ENCODE measurements around the gene NFKBIA.
"Not testable (repeated sequence)": the region's sequence is repeated elsewhere in the genome, so short reads cannot be mapped to it uniquely, and the experiment has no call there.

The NFKBIA gene

DNA sequence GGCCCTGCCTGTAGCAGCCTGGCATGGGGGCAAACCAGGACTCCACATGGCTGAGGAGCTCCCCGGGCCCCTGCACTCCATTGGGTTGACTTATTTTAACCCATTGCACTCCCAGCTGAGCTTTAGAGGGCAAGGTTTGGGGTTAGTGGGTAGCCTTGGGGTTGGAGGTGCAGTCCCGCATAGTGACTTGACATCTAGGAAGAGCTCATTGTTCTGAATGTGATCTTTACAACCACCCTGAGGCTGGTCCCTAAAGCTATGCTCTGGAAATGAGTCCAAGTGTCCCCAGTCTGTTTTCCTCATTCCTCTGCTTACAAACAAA, 36.4 kb downstream of the NFKBIA start:
- H3K27ac ChIP-seq (ENCODE audit: low read depth, low read length), result no peak overlapping the region

DNA sequence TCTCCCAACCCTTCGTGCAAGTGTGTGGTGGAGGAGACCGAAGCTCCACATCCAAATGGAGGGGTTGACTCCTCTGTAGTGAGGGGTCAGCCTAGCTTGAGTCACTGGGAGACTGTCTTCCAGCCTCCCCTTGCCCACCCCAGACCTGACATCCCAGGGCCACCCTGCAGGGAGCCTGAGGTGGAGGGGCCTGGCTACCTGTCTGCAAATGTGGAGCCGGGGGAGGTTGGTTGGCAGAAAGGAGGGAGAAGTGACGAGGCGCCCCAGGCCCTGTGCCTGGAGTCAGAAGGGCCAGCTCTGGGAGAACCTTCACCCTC, 37.5 kb downstream of the NFKBIA start:
- Histone ChIP-seq H3K27ac (ENCODE audit: low read depth, low read length) (no peak overlapping the region), H3K9ac (ENCODE audit: low read length) (no peak overlapping the region), H3K4me3 (ENCODE audit: low read length) (no peak overlapping the region), H3K4me1 (ENCODE audit: control insufficient read depth, insufficient read depth, low read length) (peaks cover 3% of the 10 kb centered on the region), H3K36me3 (ENCODE audit: control insufficient read depth, insufficient read depth, low read length) (no peaks in the 10 kb centered on the region), H3K27me3 (ENCODE audit: control insufficient read depth, insufficient read depth, low read length) (no peaks in the 10 kb centered on the region)

More for the DNA sequence above, 36.4 kb downstream of the NFKBIA start:
- peaks cover 3% of the 10 kb centered on the region for H3K4me1 ChIP-seq (ENCODE audit: control insufficient read depth, insufficient read depth, low read length)
- no peak overlapping the region for H3K9ac ChIP-seq (ENCODE audit: low read length)
- H3K27me3 ChIP-seq (ENCODE audit: control insufficient read depth, insufficient read depth, low read length), result no peaks in the 10 kb centered on the region
- H3K36me3 ChIP-seq (ENCODE audit: control insufficient read depth, insufficient read depth, low read length), result no peaks in the 10 kb centered on the region
- no peak overlapping the region for H3K4me3 ChIP-seq (ENCODE audit: low read length)

DNA sequence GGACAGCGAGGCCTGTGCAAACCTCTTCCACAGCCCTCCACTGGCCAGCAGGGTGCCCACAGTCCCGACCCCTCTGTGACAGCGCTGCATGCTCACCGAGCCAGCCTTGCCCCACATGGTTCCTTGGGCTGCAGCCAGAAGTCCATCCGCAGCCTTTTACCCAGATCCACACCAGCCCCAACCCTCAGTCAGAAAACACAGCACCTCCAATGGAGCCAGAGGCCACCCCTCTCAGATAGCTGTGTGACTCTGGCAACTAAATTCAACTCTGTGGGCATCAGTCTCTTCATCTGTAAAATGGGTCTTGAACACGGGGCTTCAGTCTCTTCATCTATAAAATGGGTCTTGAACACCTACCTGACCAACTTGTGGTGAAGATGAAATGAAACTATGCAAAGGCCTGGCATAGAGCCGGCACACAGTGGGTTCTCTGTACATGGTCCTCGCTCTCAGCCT, 38.0 kb downstream of the NFKBIA start:
- no peak overlapping the region for H3K9ac ChIP-seq (ENCODE audit: low read length)
- no peaks in the 10 kb centered on the region for H3K36me3 ChIP-seq (ENCODE audit: control insufficient read depth, insufficient read depth, low read length)
- H3K4me1 ChIP-seq (ENCODE audit: control insufficient read depth, insufficient read depth, low read length), result peaks cover 3% of the 10 kb centered on the region
- no peak overlapping the region for H3K4me3 ChIP-seq (ENCODE audit: low read length)
- H3K27ac ChIP-seq (ENCODE audit: low read depth, low read length), result no peak overlapping the region
- no peaks in the 10 kb centered on the region for H3K27me3 ChIP-seq (ENCODE audit: control insufficient read depth, insufficient read depth, low read length)

DNA sequence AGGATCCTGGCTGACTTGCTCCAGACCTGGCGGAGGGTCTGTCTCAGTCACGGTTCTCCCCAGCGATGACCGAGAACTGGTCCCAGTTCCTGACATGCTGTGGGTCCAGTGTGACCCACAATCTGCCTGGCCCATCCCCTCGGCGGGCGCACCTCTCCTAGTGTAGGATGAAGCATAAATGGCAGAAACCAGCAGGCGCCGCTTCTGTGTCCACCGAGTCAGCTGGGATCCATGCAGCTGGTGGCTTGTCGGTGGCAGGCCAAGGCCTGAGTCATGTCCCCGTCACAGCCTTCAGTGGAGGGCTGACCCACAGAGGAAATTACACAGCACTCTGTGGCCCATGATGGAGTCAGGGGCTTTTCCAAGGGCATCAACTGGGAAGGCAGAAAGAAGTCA, 38.5 kb downstream of the NFKBIA start:
- Histone ChIP-seq H3K4me1 (ENCODE audit: control insufficient read depth, insufficient read depth, low read length) (peaks cover 3% of the 10 kb centered on the region), H3K9ac (ENCODE audit: low read length) (no peak overlapping the region), H3K27me3 (ENCODE audit: control insufficient read depth, insufficient read depth, low read length) (no peaks in the 10 kb centered on the region), H3K4me3 (ENCODE audit: low read length) (no peak overlapping the region), H3K36me3 (ENCODE audit: control insufficient read depth, insufficient read depth, low read length) (no peaks in the 10 kb centered on the region), H3K27ac (ENCODE audit: low read depth, low read length) (peak overlapping the region; percentile 65)

DNA sequence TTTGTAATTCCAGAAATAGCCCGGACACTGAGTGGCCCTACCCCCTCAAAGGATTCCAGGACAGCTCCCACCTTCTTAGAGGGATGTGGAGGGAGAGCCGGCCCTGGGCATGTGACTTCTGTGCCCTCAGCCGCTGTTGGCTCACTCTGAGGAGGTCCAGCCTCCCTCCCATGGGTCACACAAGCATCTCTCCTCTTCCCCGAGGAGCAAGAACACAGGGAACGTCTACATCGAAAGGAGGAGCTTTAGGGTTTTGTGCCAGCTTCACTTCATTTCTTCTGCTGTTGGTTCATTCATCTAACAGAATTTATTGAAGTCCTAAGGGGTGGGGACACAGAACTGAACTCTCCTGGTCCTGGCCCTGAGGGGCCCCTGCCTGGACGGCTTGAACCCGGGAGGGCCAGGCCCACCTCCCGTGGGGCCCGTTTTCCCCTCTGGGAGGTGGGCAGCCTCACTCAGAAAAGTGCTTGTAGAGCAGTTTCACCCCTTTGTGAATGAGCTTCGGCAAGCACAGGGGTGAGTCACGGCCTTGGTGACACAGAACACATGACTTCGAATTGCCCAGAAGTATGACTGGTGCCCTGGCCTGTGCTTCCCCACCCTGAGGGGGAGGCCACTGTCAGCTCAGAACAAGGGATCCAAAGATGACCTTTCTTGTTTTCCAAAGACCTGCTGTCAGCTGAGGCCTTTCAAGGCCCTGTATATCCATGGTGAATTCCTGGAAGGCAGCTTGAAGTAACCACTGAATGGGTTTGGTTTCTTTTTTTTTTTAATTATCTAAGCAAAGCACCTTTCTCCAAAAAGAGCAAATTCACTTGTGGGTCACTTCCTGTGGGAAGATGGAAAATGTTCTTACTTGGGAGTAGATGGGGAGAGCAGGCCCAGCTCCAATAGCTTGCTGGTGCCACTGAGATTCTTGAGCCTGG, 39.2 kb downstream of the NFKBIA start:
- H3K4me1 ChIP-seq (ENCODE audit: control insufficient read depth, insufficient read depth, low read length), result peaks cover 3% of the 10 kb centered on the region
- no peak overlapping the region for H3K9ac ChIP-seq (ENCODE audit: low read length)
- H3K27ac ChIP-seq (ENCODE audit: low read depth, low read length), result peak overlapping the region; percentile 65
- H3K36me3 ChIP-seq (ENCODE audit: control insufficient read depth, insufficient read depth, low read length), result no peaks in the 10 kb centered on the region
- no peaks in the 10 kb centered on the region for H3K27me3 ChIP-seq (ENCODE audit: control insufficient read depth, insufficient read depth, low read length)
- no peak overlapping the region for H3K4me3 ChIP-seq (ENCODE audit: low read length)

DNA sequence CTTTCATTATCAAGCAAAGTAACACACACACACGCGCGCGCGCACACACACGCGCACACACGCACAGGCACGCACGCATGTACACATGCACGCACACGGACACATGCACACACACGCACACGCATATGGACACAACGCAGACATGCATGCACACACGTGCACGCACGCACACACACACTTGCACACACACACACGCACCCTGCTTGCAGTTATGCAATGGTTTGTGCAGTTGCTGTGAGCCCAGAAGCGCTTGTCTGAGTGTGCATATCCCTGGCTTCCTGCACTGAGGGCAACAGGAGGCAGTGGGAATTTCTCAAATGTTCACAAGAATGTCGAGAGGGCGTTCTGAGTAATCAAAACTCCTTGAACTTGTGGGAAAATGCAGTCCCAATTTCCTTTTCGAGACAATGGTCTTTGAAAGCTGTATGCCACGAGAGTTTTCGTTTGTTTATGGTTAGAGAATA, 41.6 kb downstream of the NFKBIA start:
- Histone ChIP-seq H3K4me3 (ENCODE audit: low read length) (no peak overlapping the region), H3K4me1 (ENCODE audit: control insufficient read depth, insufficient read depth, low read length) (peaks cover 3% of the 10 kb centered on the region), H3K9ac (ENCODE audit: low read length) (no peak overlapping the region), H3K27ac (ENCODE audit: low read depth, low read length) (no peak overlapping the region), H3K36me3 (ENCODE audit: control insufficient read depth, insufficient read depth, low read length) (no peaks in the 10 kb centered on the region), H3K27me3 (ENCODE audit: control insufficient read depth, insufficient read depth, low read length) (no peaks in the 10 kb centered on the region)

DNA sequence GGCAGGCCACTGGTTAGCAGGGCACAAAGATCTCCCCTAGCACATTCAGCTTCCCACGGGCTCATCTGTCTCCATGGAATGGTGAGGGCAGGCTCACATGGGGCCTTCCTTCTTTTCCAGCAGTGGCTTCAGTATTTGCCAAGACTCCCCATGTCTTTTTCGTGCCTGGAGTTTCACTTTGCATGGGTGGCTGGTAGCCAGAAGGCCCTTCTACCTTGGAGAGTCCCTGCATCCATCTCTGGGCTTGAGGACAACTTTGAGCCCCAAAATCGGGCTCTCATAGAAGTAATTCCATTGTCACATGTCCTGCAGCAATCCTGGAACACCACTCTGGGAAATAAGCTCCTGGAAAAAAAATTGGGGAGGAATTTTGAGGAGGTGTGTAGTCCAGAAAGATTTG, 42.1 kb downstream of the NFKBIA start:
- H3K4me1 ChIP-seq (ENCODE audit: control insufficient read depth, insufficient read depth, low read length), result no peaks in the 10 kb centered on the region
- no peak overlapping the region for H3K4me3 ChIP-seq (ENCODE audit: low read length)
- no peak overlapping the region for H3K9ac ChIP-seq (ENCODE audit: low read length)
- H3K27me3 ChIP-seq (ENCODE audit: control insufficient read depth, insufficient read depth, low read length), result no peaks in the 10 kb centered on the region
- no peak overlapping the region for H3K27ac ChIP-seq (ENCODE audit: low read depth, low read length)
- no peaks in the 10 kb centered on the region for H3K36me3 ChIP-seq (ENCODE audit: control insufficient read depth, insufficient read depth, low read length)

DNA sequence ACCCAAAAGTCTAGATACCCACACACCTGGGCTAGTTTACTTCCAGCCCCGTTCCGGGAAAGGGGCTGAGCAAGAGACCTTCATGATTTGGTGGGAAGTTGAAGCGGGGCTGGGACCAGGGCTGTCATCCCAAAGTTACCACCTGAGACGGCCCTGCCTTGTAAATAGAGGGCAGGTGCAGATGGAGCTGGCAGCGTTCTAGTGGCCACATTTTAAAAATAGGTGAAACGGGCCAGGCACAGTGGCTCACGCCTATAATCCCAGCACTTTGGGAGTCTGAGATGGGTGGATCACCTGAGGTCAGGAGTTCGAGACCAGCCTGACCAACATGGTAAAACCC, 43.4 kb downstream of the NFKBIA start:
- Histone ChIP-seq H3K27ac (ENCODE audit: low read depth, low read length) (no peak overlapping the region), H3K4me1 (ENCODE audit: control insufficient read depth, insufficient read depth, low read length) (no peaks in the 10 kb centered on the region), H3K9ac (ENCODE audit: low read length) (no peak overlapping the region), H3K27me3 (ENCODE audit: control insufficient read depth, insufficient read depth, low read length) (no peaks in the 10 kb centered on the region), H3K4me3 (ENCODE audit: low read length) (no peak overlapping the region), H3K36me3 (ENCODE audit: control insufficient read depth, insufficient read depth, low read length) (no peaks in the 10 kb centered on the region)

DNA sequence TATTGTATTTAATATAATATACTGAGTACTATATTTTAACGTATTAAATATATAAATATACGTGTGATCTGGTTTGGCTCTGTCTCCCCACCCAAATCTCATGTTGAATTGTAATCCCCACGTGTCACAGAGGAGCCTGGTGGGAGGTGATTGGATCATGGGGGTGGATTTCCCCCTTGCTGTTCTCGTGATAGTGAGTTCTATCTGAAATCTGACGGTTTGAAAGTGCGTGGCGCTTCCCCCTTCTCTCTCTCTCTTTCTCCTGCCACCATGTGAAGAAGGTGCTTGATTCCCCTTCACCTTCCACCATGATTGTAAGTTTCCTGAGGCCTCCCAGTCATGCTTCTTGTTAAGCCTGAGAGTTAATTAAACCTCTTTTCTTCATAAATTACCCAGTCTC, 44.9 kb downstream of the NFKBIA start:
- not testable (repeated sequence) for H3K9ac ChIP-seq (ENCODE audit: low read length); H3K4me3 ChIP-seq (ENCODE audit: low read length); H3K4me1 ChIP-seq (ENCODE audit: control insufficient read depth, insufficient read depth, low read length); H3K27ac ChIP-seq (ENCODE audit: low read depth, low read length); H3K36me3 ChIP-seq (ENCODE audit: control insufficient read depth, insufficient read depth, low read length); H3K27me3 ChIP-seq (ENCODE audit: control insufficient read depth, insufficient read depth, low read length)

DNA sequence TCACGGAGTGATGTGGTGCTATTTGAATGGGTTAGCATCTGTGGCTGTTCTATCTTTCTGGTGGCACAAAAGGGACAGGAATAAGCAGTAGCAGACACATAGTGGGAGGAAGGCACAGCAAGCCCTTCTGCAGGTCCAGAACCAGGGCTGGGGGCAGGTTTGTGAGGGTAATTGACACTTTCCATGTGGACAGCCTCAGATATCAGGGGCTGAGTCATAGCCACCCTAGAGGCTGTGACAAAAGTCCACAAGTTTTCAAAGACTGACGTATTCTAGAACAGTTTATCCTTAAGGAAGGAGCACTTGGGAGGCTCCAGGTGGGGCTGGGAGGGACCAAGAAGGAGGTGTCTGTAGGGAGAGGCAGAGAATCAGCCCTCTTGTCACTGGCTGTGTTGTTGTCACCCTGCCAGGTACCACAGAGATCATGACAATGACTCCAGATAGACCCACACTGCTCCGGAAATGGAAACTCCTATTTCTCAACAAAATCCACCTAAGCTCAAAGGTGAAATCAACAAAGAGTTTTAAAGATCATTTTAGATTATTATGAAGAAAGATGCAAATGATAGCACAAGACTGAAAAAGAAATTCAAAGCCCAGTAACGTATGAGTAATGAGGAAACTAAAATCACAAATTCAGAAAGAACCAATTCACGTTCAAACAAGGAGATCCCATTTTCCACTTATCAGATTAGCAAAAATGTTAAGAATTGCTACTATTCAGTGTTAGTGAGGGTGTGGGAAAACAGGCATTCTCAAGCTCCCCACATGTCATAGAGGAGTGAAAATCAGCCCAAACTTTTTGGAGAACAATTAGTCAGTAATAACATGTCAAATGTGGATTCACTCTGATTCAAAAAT, 48.3 kb downstream of the NFKBIA start:
- no peak overlapping the region for H3K9ac ChIP-seq (ENCODE audit: low read length)
- H3K27ac ChIP-seq (ENCODE audit: low read depth, low read length), result no peak overlapping the region
- H3K27me3 ChIP-seq (ENCODE audit: control insufficient read depth, insufficient read depth, low read length), result no peaks in the 10 kb centered on the region
- H3K4me3 ChIP-seq (ENCODE audit: low read length), result no peak overlapping the region
- no peaks in the 10 kb centered on the region for H3K36me3 ChIP-seq (ENCODE audit: control insufficient read depth, insufficient read depth, low read length)
- no peaks in the 10 kb centered on the region for H3K4me1 ChIP-seq (ENCODE audit: control insufficient read depth, insufficient read depth, low read length)

DNA sequence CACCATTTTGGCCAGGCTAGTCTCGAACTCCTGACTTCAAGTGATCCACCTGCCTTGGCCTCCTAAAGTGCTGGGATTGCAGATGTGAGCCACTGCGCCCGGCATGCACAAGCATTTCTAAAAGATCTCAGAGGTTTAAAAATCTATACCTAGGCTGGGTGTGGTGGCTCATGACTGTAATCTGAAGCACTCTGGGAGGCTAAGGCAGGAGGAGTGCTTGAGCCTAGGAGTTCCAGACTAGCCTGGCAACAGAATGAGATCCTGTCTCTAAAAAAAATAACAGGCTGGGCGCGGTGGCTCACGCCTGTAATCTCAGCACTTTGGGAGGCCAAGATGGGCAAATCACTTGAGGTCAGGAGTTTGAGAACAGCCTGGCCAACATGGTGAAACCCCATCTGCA, 49.3 kb downstream of the NFKBIA start:
- H3K9ac ChIP-seq (ENCODE audit: low read length); H3K27me3 ChIP-seq (ENCODE audit: control insufficient read depth, insufficient read depth, low read length); H3K4me3 ChIP-seq (ENCODE audit: low read length); H3K4me1 ChIP-seq (ENCODE audit: control insufficient read depth, insufficient read depth, low read length); H3K36me3 ChIP-seq (ENCODE audit: control insufficient read depth, insufficient read depth, low read length); H3K27ac ChIP-seq (ENCODE audit: low read depth, low read length): not testable (repeated sequence)

DNA sequence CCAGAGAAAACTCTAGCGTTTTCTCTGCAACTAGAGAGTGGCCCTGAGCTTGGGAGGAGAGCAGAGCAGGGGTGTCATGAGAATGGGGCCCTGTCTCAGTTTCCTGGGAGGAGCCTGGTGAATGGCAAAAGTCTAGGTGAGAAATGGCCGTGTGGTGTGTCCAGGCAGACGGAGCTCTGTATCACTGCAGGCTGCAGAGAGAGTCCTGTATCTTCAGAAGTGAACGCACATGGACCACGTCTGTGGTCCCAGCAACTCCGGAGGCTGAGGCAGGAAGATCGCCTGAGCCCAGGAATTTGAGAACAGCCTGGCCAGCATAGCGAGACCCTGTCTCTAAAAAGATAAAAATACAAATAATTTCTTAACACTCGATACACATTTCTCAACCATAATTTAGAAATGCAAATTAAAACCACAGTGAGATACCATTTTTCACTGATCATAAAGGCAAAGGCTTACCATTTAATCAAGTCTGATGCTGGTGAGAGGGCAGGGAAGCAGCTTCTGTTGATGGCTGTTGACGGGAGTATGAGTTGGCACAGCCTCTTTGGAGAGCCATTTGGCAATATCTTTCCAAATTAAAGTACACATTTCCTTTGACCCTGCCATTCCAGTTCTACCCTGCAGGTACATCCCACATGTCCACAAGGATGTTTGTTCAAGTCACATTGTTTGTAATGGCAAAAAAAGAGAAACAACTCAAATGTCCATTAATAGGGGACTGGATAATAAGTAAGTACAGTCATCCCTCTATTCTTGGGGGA, 51.0 kb downstream of the NFKBIA start:
- no peaks in the 10 kb centered on the region for H3K36me3 ChIP-seq (ENCODE audit: control insufficient read depth, insufficient read depth, low read length)
- H3K4me3 ChIP-seq (ENCODE audit: low read length), result no peak overlapping the region
- no peak overlapping the region for H3K9ac ChIP-seq (ENCODE audit: low read length)
- H3K27ac ChIP-seq (ENCODE audit: low read depth, low read length), result no peak overlapping the region
- no peaks in the 10 kb centered on the region for H3K27me3 ChIP-seq (ENCODE audit: control insufficient read depth, insufficient read depth, low read length)
- H3K4me1 ChIP-seq (ENCODE audit: control insufficient read depth, insufficient read depth, low read length), result no peaks in the 10 kb centered on the region

Data from rectal smooth muscle tissue (tissue), 1 donor.